Mucosa of rectum (tissue), 2 donors: ENCODE results near the gene HIVEP1.

ENCODE experiments used
- H3K27ac ChIP-seq, 2 donors: one replicate each; pipeline ENCODE4 v1.7.0; 2013; ENCODE audit warnings: inconsistent platforms in 2 of 2, low read depth in 2 of 2, low read length in 2 of 2
- H3K27me3 ChIP-seq, 2 donors: one replicate each; pipeline ENCODE4 v1.7.0; 2013; ENCODE audit warnings: low read length in 2 of 2; ENCODE audit not compliant: control insufficient read depth in 2 of 2, insufficient read depth in 2 of 2
- H3K36me3 ChIP-seq, 2 donors: one replicate each; pipeline ENCODE4 v1.7.0; 2013; ENCODE audit warnings: low read length in 2 of 2; ENCODE audit not compliant: control insufficient read depth in 2 of 2, insufficient read depth in 2 of 2
- H3K4me1 ChIP-seq, 2 donors: one replicate each; pipeline ENCODE4 v1.7.0; 2013; ENCODE audit warnings: low read length in 2 of 2, mild to moderate bottlenecking in 1 of 2; ENCODE audit not compliant: control insufficient read depth in 2 of 2, insufficient read depth in 2 of 2
- H3K4me3 ChIP-seq, 2 donors: one replicate each; pipeline ENCODE4 v1.7.0; 2013; ENCODE audit warnings: low read length in 2 of 2
- H3K9ac ChIP-seq, 2 donors: one replicate each; pipeline ENCODE4 v1.7.0; 2013; ENCODE audit warnings: low read length in 2 of 2, low read depth in 1 of 2, mild to moderate bottlenecking in 1 of 2
- H3K9me3 ChIP-seq, 2 donors: one replicate each; pipeline ENCODE4 v1.7.0; 2013; ENCODE audit warnings: low read length in 2 of 2; ENCODE audit not compliant: control insufficient read depth in 2 of 2
- donor health status: healthy.
- donor health status: Normal muscosa, but diverticular disease.

Gene HIVEP1

DNA sequence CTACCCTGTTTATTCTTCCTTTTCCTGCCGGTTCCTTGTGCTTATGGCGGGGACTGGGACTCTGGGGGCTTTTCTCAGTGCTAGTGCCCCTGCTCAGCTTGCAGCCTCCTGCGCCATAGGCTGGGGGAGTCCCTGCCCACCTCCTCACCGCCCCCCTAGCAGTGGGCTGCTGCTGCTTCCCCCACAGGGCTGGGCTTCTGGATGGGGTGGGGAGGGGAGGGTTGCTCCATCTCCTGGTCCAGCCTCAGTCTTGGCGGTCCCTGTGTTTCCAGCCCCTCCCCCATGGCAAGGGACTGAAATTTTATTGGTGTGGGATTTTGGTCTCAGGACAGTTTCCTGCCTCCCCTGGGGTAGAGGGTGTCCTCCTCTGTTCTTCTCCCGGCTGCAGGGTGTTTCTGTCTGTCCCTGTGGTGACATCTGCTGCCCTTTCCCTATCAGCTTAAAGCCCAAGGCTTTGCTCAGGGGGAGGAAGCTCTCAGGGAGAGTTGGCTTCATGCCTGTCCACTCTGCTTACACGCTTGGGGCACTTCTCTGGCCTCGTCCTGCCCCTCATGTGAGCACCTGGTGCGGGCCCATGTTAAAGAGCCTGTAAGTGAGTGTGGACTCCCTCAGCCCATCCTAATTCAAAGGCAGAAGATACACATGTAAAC is 100.6 kb downstream of the HIVEP1 start:
- no peaks in the 10 kb centered on the region for H3K9me3 ChIP-seq
- no peak overlapping the region for H3K4me3 ChIP-seq
- no peaks in the 10 kb centered on the region for H3K27me3 ChIP-seq
- no peak overlapping the region for H3K27ac ChIP-seq
- H3K36me3 ChIP-seq: peaks cover 0 to 5% of the 10 kb centered on the region in 2 donors
- H3K4me1 ChIP-seq: peaks cover 0 to 2% of the 10 kb centered on the region in 2 donors
- no peak overlapping the region for H3K9ac ChIP-seq

DNA sequence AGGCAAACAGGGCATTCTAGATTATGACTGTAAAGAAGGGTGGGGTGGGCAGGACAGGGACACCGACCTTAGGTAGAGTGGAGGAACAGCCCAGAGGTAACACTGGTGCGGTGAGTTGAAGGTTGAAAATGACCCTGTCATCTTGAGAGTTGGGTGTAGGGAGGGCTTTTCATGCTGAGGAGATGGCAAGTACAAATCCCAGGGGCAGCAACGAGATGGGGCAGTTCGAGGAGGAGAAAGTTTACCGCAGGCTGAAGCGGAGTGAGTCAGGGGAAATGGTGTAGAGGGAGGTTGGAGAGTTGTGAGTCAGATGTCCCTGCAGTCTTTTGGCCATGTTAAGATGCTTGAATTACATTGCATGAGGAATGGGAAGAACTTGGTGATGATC is 101.1 kb downstream of the HIVEP1 start:
- Histone ChIP-seq H3K9ac (no peak overlapping the region), H3K4me1 (peaks cover 0 to 2% of the 10 kb centered on the region in 2 donors), H3K27ac (no peak overlapping the region), H3K36me3 (peaks cover 0 to 5% of the 10 kb centered on the region in 2 donors), H3K27me3 (no peaks in the 10 kb centered on the region), H3K9me3 (no peaks in the 10 kb centered on the region), H3K4me3 (no peak overlapping the region)

DNA sequence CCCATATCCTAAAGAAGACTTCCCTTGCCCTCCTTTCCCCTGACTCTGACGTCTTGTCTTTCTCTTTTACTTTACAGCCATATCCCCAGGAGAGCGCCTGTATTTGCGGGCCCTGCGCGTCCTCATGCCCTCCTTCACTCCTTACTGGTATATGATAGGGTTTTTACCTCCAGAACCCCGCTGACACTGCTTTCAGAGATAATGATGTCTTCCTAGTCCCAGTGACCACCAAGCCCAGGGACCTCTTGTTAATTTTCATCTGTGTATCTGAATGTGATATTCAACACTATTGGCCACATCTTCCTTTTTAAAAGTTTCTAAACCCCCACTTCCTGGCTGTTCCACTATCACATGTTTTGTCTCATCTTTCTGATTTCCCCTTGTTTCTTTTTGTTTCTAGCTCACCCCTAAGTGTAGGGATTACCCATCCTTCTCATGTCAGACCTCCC is 102.0 kb downstream of the HIVEP1 start:
- Histone ChIP-seq H3K27ac (no peak overlapping the region), H3K9ac (no peak overlapping the region), H3K36me3 (peaks cover 0 to 5% of the 10 kb centered on the region in 2 donors), H3K4me3 (no peak overlapping the region), H3K27me3 (no peaks in the 10 kb centered on the region), H3K4me1 (peaks cover 0 to 7% of the 10 kb centered on the region in 2 donors), H3K9me3 (no peaks in the 10 kb centered on the region)

DNA sequence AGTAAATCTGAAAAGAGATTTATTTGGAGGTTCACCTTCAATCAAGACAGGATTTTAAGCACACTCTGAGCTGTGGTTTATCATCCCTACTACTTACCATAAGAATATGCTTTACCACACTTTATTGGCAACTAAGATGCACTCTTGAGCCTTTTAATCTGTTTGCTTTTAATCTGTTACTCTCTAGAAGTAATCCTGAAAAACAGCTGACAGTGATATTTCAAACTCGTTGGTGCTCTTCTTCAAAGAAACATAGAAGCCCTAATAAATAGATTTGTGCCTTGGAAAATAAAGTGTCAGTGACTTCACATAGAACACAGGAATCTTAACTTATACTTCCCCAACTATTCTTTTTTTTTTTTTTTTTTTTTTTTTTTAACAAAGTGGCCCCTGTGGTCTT is 102.9 kb downstream of the HIVEP1 start:
- Histone ChIP-seq H3K36me3 (peaks cover under 1 to 2% of the 10 kb centered on the region in 2 donors), H3K9ac (no peak overlapping the region), H3K4me3 (no peak overlapping the region), H3K4me1 (peaks cover 0 to 9% of the 10 kb centered on the region in 2 donors), H3K9me3 (no peaks in the 10 kb centered on the region), H3K27ac (no peak overlapping the region), H3K27me3 (no peaks in the 10 kb centered on the region)

DNA sequence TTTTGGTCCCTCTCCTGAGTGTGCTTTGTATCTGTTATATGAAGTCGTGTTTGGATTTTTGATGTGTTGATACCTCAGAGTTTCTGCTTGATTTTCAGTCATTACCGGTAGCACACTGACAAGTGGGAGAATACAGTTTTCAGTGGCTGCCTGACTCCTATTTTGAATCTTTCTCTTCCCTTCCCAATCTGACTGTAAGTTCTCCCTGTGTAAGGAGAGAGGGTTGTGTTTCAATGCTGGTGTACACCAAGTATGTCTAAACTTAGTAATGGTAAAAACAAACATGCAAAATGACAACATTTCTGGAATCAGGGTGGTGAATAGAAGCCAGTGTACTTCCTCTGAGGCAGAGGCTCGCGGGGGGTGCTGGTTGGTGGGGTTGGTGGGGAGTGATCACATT is 103.4 kb downstream of the HIVEP1 start:
- H3K36me3 ChIP-seq: peaks cover 5 to 7% of the 10 kb centered on the region in 2 donors
- no peak overlapping the region for H3K9ac ChIP-seq
- H3K27me3 ChIP-seq: no peaks in the 10 kb centered on the region
- H3K4me1 ChIP-seq: peaks cover 0 to 9% of the 10 kb centered on the region in 2 donors
- no peak overlapping the region for H3K4me3 ChIP-seq
- H3K9me3 ChIP-seq: no peaks in the 10 kb centered on the region
- H3K27ac ChIP-seq: no peak overlapping the region

DNA sequence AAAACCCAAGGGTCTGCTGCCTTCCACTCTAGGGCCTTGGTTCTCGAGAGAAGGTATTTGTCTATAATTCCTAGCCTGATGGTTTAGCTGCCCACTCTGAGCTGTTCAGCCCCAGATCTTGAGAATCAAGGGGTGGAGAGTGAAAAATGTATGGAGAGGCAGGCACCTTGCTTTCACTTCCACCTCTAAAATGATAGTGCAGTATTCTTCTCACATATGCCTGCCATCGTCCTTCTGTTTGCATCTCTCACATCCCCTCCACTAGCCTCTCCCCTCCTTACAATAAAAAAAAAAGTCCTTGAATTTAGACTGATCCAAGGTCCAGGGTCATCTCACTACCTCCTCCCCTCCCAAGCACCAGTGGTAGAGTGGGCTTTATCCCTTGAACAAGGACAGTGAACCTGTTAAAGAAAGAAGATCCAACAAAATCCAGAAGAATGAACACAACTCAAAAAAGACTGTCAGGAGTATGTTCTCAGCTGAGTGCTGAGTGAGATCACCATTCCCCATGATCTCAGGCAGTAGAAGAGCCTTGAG is 104.2 kb downstream of the HIVEP1 start:
- Histone ChIP-seq H3K9ac (no peak overlapping the region), H3K36me3 (peaks cover 14% of the 10 kb centered on the region in 2 donors), H3K4me3 (no peak overlapping the region), H3K27ac (no peak overlapping the region), H3K9me3 (no peaks in the 10 kb centered on the region), H3K4me1 (peaks cover 0 to 9% of the 10 kb centered on the region in 2 donors), H3K27me3 (no peaks in the 10 kb centered on the region)

DNA sequence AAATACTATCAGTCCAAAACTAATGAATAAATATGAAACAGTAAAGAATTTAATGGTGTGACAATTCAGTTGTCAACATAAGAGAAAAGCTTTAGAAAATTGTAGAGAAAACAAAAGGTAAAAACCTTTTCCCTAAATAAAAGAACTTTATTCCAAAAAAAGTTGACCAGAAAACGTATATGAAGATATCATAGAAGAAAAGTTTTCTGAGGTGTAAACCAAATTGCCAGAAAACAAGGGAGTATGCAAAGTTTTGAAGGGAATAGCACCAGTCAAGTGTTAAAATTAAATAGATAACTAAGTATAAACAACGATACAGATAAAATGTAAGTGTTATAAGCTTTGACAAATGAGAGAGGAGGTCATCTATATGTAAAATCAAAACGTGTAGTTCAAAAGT is 104.9 kb downstream of the HIVEP1 start:
- Histone ChIP-seq H3K9ac (no peak overlapping the region), H3K36me3 (peaks cover 16 to 18% of the 10 kb centered on the region in 2 donors), H3K4me1 (peaks cover 0 to 9% of the 10 kb centered on the region in 2 donors)

DNA sequence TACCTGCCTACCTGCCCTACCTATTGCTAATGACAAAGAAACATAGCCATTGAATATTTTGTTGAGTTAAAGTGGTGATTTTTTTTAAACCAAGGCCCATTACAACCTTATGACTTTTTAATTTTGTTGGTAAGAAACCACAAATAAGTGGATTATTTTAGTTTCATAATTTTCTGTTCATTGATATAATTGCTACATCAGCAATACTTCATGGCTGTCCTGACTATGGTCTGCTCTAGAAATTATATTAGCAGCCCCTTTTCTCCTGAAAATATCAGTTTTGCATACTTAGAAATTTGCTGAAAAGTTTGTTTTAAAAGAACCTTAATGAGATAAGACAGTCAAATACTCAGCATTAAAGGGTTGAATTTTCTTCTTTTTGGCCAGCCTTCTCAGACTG is 106.5 kb downstream of the HIVEP1 start:
- Histone ChIP-seq H3K27ac (no peak overlapping the region), H3K4me3 (no peak overlapping the region), H3K27me3 (no peaks in the 10 kb centered on the region), H3K9me3 (no peaks in the 10 kb centered on the region), H3K9ac (no peak overlapping the region), H3K4me1 (peaks cover 0 to 7% of the 10 kb centered on the region in 2 donors), H3K36me3 (peaks cover 16 to 18% of the 10 kb centered on the region in 2 donors)

More for the DNA sequence above, 104.9 kb downstream of the HIVEP1 start:
- H3K27ac ChIP-seq: no peak overlapping the region
- no peaks in the 10 kb centered on the region for H3K9me3 ChIP-seq
- no peaks in the 10 kb centered on the region for H3K27me3 ChIP-seq
- H3K4me3 ChIP-seq: no peak overlapping the region

DNA sequence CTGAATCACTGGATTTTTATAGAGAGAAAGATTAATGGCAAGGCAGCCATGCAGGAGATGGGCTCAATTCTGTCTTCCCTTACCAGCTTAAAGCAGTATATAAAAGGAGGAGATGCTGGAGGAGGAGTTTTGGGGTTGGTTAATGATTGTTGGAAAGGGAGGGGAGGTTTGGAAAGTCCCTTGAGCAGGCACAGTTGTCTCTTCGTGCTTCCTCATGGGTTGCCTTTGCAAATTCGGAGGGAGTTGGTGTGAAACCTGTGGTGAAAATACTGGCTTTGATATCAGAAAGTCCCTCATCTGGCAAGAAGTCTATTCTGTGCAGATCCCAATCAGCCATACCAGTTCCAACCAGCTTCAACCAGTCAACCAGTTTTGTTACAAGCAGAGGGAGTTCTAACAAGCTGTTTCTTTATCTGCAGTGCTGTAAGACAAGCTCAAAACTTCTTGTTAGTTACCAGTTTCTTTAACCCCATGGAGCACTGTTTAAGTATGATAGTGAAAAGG is 107.0 kb downstream of the HIVEP1 start:
- Histone ChIP-seq H3K36me3 (peaks cover 16 to 18% of the 10 kb centered on the region in 2 donors), H3K9me3 (no peaks in the 10 kb centered on the region), H3K9ac (no peak overlapping the region), H3K4me3 (peak overlapping the region in 1 of 2 donors; percentile 7), H3K27ac (no peak overlapping the region), H3K4me1 (peaks cover 0 to 7% of the 10 kb centered on the region in 2 donors), H3K27me3 (no peaks in the 10 kb centered on the region)

DNA sequence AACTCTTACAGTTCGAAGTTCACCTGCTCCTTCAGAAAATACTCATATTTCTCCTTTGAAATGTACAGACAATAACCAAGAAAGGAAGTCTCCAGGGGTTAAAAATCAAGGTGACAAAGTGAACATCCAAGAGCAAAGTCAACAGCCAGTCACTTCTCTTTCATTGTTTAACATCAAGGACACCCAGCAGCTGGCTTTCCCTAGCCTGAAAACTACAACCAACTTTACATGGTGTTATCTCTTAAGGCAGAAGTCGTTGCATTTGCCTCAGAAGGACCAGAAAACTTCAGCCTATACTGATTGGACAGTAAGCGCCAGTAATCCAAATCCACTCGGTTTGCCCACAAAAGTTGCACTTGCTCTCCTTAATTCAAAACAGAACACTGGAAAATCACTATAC is 113.3 kb downstream of the HIVEP1 start:
- Histone ChIP-seq H3K27ac (no peak overlapping the region), H3K27me3 (no peaks in the 10 kb centered on the region), H3K4me3 (no peak overlapping the region), H3K36me3 (peaks cover 10 to 16% of the 10 kb centered on the region in 2 donors), H3K4me1 (no peaks in the 10 kb centered on the region), H3K9me3 (no peaks in the 10 kb centered on the region), H3K9ac (no peak overlapping the region)
